D341Med (cell line): Measurements from ENCODE around the gene CCDC68.
"Not testable (repeated sequence)": the region's sequence is repeated elsewhere in the genome, so short reads cannot be mapped to it uniquely, and the experiment has no call there.

Experiments
- DNase-seq: peaks from one replicate; pipeline ENCODE4 v3.0.0; 2012; ENCODE audit warnings: low spot score

CCDC68 gene

GRCh38 chr18:54958704-54959625 is at the start of gene CCDC68:
Gene CCDC68 (minus strand): TSS chr18:54959461. CDS start chr18:54942791, 16,670 bp downstream.
- DNase-seq = no peak

GRCh38 chr18:55007602-55008001 is 48.3 kb upstream of the CCDC68 start:
- DNase-seq = no peak

- no peak for DNase-seq
Observed at GRCh38 chr18:55003695-55004094, 44.4 kb upstream of the CCDC68 start.

- DNase-seq = no peak
Observed at GRCh38 chr18:55002261-55002660, 43.0 kb upstream of the CCDC68 start.

GRCh38 chr18:55001394-55002024 is 42.2 kb upstream of the CCDC68 start:
- DNase-seq = no peak

GRCh38 chr18:55000529-55000928 is 41.3 kb upstream of the CCDC68 start:
- no peak for DNase-seq

GRCh38 chr18:54999016-54999415 is 39.8 kb upstream of the CCDC68 start:
- no peak for DNase-seq

- DNase-seq = no peak
Observed at GRCh38 chr18:54995421-54996143, 36.3 kb upstream of the CCDC68 start.

GRCh38 chr18:54991981-54992380 is 32.7 kb upstream of the CCDC68 start:
- no peak for DNase-seq

- no peak for DNase-seq
Observed at GRCh38 chr18:54984908-54985307, 25.6 kb upstream of the CCDC68 start.

GRCh38 chr18:54983791-54984190 is 24.5 kb upstream of the CCDC68 start:
- DNase-seq = no peak

GRCh38 chr18:54983041-54983686 is 23.9 kb upstream of the CCDC68 start:
- DNase-seq = peak; percentile 60

- DNase-seq = no peak
Observed at GRCh38 chr18:54981076-54981475, 21.8 kb upstream of the CCDC68 start.

- no peak for DNase-seq
Observed at GRCh38 chr18:54975598-54975997, 16.3 kb upstream of the CCDC68 start.

- no peak for DNase-seq
Observed at GRCh38 chr18:54973046-54973445, 13.8 kb upstream of the CCDC68 start.

- no peak for DNase-seq
Observed at GRCh38 chr18:54968807-54969206, 9.5 kb upstream of the CCDC68 start.

GRCh38 chr18:54968237-54968636 is 9.0 kb upstream of the CCDC68 start:
- DNase-seq = not testable (repeated sequence)

- DNase-seq = no peak
Observed at GRCh38 chr18:54967786-54968185, 8.5 kb upstream of the CCDC68 start.

GRCh38 chr18:54964741-54965140 is 5.5 kb upstream of the CCDC68 start:
- DNase-seq = no peak

- DNase-seq = no peak
Observed at GRCh38 chr18:54962919-54963645, 3.8 kb upstream of the CCDC68 start.

GRCh38 chr18:54961868-54962267 is 2.6 kb upstream of the CCDC68 start:
- DNase-seq = no peak
